RWPE2 (cell line): ENCODE measurements around the gene DUSP2.

ENCODE experiments used
- ATAC-seq: fragments of 200-7000 bp; cut with Tn5 transposase; 3 replicates; pipeline ENCODE4 v1.9.1; 2021; ENCODE audit warnings: low read depth
- DNase-seq: peaks from one replicate; pipeline ENCODE4 v3.0.0-alpha.2; 2020; ENCODE audit warnings: low spot score
- H3K27ac ChIP-seq: fragments of 450-650 bp; 2 replicates; pipeline ENCODE4 v1.5.1; 2017; ENCODE audit warnings: mild to moderate bottlenecking; ENCODE audit not compliant: poor library complexity, severe bottlenecking
- H3K27me3 ChIP-seq: fragments of 250-450 bp; sonication (Bioruptor Pico); 2 replicates; pipeline ENCODE4 v1.5.1; 2021; ENCODE audit warnings: mild to moderate bottlenecking, moderate library complexity; ENCODE audit not compliant: insufficient read depth, poor library complexity, severe bottlenecking
- H3K36me3 ChIP-seq: fragments of 250-450 bp; sonication (Bioruptor Pico); 2 replicates; pipeline ENCODE4 v1.5.1; 2020; ENCODE audit warnings: low read depth, mild to moderate bottlenecking, moderate library complexity
- H3K4me1 ChIP-seq: fragments of 250-450 bp; sonication (Bioruptor Pico); 2 replicates; pipeline ENCODE4 v1.5.1; 2021; ENCODE audit warnings: mild to moderate bottlenecking, moderate library complexity; ENCODE audit not compliant: insufficient read depth, poor library complexity, severe bottlenecking
- H3K4me3 ChIP-seq: fragments of 250-450 bp; sonication (Bioruptor Pico); 2 replicates; pipeline ENCODE4 v1.5.1; 2021; ENCODE audit warnings: mild to moderate bottlenecking, moderate library complexity; ENCODE audit not compliant: severe bottlenecking
- H3K9me3 ChIP-seq: fragments of 250-450 bp; sonication (Bioruptor Pico); 2 replicates; pipeline ENCODE4 v1.5.1; 2021; ENCODE audit warnings: mild to moderate bottlenecking, moderate library complexity; ENCODE audit not compliant: severe bottlenecking
- CTCF ChIP-seq: fragments of 450-650 bp; IDR thresholded peaks from one replicate; pipeline ENCODE4 v1.5.1; 2017; ENCODE audit warnings: mild to moderate bottlenecking, moderate library complexity; ENCODE audit not compliant: poor library complexity, severe bottlenecking

Gene DUSP2

GRCh38 chr2:96145036-96145847 is at the start of gene DUSP2:
Gene DUSP2, minus strand, starts transcription at chr2:96145440. Its CDS starts 86 bp downstream, at chr2:96145354.
- ATAC-seq: peak; percentile 76
- H3K4me3 ChIP-seq: peak within 1 kb of the TSS; percentile 43
- no peak within 1 kb of the TSS for H3K27ac ChIP-seq

GRCh38 chr2:96191937-96192670 is 46.9 kb upstream of the DUSP2 start:
- H3K27me3 ChIP-seq: no peaks in the 10 kb centered on the region
- DNase-seq (no peak), ATAC-seq (no peak)
- no peak for TF ChIP-seq CTCF
- no peaks in the 10 kb centered on the region for H3K4me1 ChIP-seq
- no peak overlapping the region for H3K27ac ChIP-seq
- H3K36me3 ChIP-seq: peaks cover 81% of the 10 kb centered on the region
- H3K9me3 ChIP-seq: no peaks in the 10 kb centered on the region
- no peak overlapping the region for H3K4me3 ChIP-seq

More at GRCh38 chr2:96145036-96145847, at the start of gene DUSP2:
- no peak for TF ChIP-seq CTCF
- peak; percentile 73 for DNase-seq
- H3K4me1 ChIP-seq: no peaks in the 10 kb centered on the region
- no peaks in the 10 kb centered on the region for H3K9me3 ChIP-seq
- H3K27me3 ChIP-seq: no peaks in the 10 kb centered on the region
- H3K36me3 ChIP-seq: no peaks in the 10 kb centered on the region

- H3K4me1 ChIP-seq: no peaks in the 10 kb centered on the region
- no peak for TF ChIP-seq CTCF
- ATAC-seq: no peak
- no peaks in the 10 kb centered on the region for H3K27me3 ChIP-seq
- peaks cover 88% of the 10 kb centered on the region for H3K36me3 ChIP-seq
- H3K27ac ChIP-seq: no peak overlapping the region
- H3K9me3 ChIP-seq: no peaks in the 10 kb centered on the region
- no peak overlapping the region for H3K4me3 ChIP-seq
- no peak for DNase-seq
Observed at GRCh38 chr2:96188821-96189526, 43.7 kb upstream of the DUSP2 start.

- H3K27me3 ChIP-seq: no peaks in the 10 kb centered on the region
- ATAC-seq: no peak
- DNase-seq: no peak
- H3K9me3 ChIP-seq: no peaks in the 10 kb centered on the region
- H3K4me1 ChIP-seq: no peaks in the 10 kb centered on the region
- no peak for TF ChIP-seq CTCF
- H3K27ac ChIP-seq: no peak overlapping the region
- peaks cover 64% of the 10 kb centered on the region for H3K36me3 ChIP-seq
- H3K4me3 ChIP-seq: no peak overlapping the region
Observed at GRCh38 chr2:96186562-96186961, 41.3 kb upstream of the DUSP2 start.
